Esophagus squamous epithelium (tissue), 5 donors: ENCODE measurements around the gene FIGN. TPM values are rescaled to one million over a fixed set of nuclear protein-coding genes. Genes with fewer than 3 reads are reported as not detected.

Experiments used
- DNase-seq: peaks from one replicate; lab custom pipeline; 2025; lab: John Stamatoyannopoulos, UW
- H3K27ac ChIP-seq, 4 donors: fragments of 200-600 bp; sonication (generic); one replicate each; pipeline ENCODE4 v1.5.1; 2016 to 2019; ENCODE audit warnings: mild to moderate bottlenecking in 1 of 4
- H3K27me3 ChIP-seq, 4 donors: fragments of 200-600 bp; sonication (generic); 1 replicate in 3 of 4; 2 replicates in 1 of 4; pipeline versions ENCODE4 v1.5.1 to v1.6.0; 2017 to 2021; ENCODE audit warnings: antibody characterized with exemption in 1 of 4
- H3K36me3 ChIP-seq, 3 donors: fragments of 200-600 bp; sonication (generic); one replicate each; pipeline ENCODE4 v1.5.1; 2016 to 2019
- H3K4me1 ChIP-seq, 3 donors: fragments of 200-600 bp; sonication (generic); one replicate each; pipeline ENCODE4 v1.5.1; 2017 to 2019
- H3K4me3 ChIP-seq, 4 donors: fragments of 200-600 bp; sonication (generic); 1 replicate in 3 of 4; 2 replicates in 1 of 4; pipeline ENCODE4 v1.5.1; 2016 to 2019; ENCODE audit warnings: mild to moderate bottlenecking in 2 of 4, moderate library complexity in 1 of 4
- H3K9me3 ChIP-seq, 3 donors: fragments of 200-600 bp; sonication (generic); one replicate each; pipeline ENCODE4 v1.5.1; 2016 to 2019
- POLR2A ChIP-seq, 4 donors: fragments of 450-650 bp; IDR thresholded peaks; one replicate each; pipeline ENCODE4 v1.6.1; 2017; ENCODE audit warnings: antibody characterized with exemption in 4 of 4, mild to moderate bottlenecking in 4 of 4, moderate library complexity in 3 of 4
- WGBS, 2 donors: methylation state at CpG; one replicate each; pipeline ENCODE4 v1.1.5; 2018; 5-methylcytosine and 5-hydroxymethylcytosine counted together
- intact Hi-C: fragments of 100-400 bp; cut with DNase I; formaldehyde crosslinking; loops from one replicate; pipeline ENCODE4 v1.15.0; 2022
- total RNA-seq, 4 donors: library from RNA; depleted of rRNA; stranded (reverse); fragments of >200 nt; gene quantifications; one replicate each; pipeline ENCODE4 v1.1.0, GENCODE V29; 2016
- TF ChIP-seq, protein P1 (sequence below), 6 experiments: fragments of 450-650 bp in 4 of 6; fragments of 200-600 bp in 2 of 6; sonication (generic) in 2 of 6; IDR thresholded peaks; one replicate each; pipeline ENCODE4 v1.5.1; 2016 to 2019; ENCODE audit warnings: antibody characterized with exemption in 6 of 6, mild to moderate bottlenecking in 4 of 6, moderate library complexity in 4 of 6
- donor health status: DM: yes; HTN: yes; CAD: no.

The FIGN gene
- total RNA-seq, 4 donors from 2014 or later: 0.38 to 2.1 (median 1.8) TPM

GRCh38 chr2:163625632-163626031 is 110.2 kb downstream of the FIGN start:
- TF ChIP-seq POLR2A (IDR thresholded peaks at IDR 0.05): no peak
- TF ChIP-seq, protein P1, sequence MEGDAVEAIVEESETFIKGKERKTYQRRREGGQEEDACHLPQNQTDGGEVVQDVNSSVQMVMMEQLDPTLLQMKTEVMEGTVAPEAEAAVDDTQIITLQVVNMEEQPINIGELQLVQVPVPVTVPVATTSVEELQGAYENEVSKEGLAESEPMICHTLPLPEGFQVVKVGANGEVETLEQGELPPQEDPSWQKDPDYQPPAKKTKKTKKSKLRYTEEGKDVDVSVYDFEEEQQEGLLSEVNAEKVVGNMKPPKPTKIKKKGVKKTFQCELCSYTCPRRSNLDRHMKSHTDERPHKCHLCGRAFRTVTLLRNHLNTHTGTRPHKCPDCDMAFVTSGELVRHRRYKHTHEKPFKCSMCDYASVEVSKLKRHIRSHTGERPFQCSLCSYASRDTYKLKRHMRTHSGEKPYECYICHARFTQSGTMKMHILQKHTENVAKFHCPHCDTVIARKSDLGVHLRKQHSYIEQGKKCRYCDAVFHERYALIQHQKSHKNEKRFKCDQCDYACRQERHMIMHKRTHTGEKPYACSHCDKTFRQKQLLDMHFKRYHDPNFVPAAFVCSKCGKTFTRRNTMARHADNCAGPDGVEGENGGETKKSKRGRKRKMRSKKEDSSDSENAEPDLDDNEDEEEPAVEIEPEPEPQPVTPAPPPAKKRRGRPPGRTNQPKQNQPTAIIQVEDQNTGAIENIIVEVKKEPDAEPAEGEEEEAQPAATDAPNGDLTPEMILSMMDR (IDR thresholded peaks at IDR 0.05): no peak
- intact Hi-C loops: no loop called here
- Histone ChIP-seq H3K9me3 (no peaks in the 10 kb centered on the region), H3K36me3 (no peaks in the 10 kb centered on the region), H3K4me1 (no peaks in the 10 kb centered on the region), H3K27ac (no peak overlapping the region), H3K4me3 (no peak overlapping the region), H3K27me3 (no peaks in the 10 kb centered on the region)
- 69 to 71% methylated on average over 1 of the region's 1 CpG for WGBS, 2 donors
- no peak for DNase-seq

DNA sequence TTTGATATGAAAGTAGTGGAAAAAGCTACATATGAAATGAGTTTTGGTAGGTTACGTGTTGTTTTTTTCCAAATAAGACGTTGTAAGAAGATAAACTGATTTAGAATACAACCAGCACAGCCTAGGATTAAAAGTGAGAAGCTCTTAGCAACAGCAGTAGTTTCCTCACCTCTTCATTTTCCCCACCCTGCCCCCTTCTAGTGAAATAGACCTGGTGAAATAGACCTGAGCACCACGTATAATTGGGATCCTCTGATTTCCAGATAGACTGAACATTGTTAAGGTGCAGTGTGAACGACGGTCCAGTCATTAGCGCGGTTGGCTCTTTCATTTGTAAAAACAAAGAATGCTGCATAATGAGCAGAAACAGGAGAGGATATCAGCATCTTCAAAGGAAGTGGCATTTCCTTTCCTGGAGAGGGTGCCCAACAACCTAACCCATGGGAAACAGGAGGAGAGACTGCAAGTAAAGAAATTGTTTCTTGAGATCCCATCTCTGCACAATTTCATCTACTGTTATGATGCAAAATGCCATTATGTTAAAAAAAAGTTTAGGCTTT is 114.3 kb downstream of the FIGN start:
- Histone ChIP-seq H3K9me3 (no peaks in the 10 kb centered on the region), H3K36me3 (no peaks in the 10 kb centered on the region), H3K4me1 (no peaks in the 10 kb centered on the region), H3K4me3 (no peak overlapping the region), H3K27ac (no peak overlapping the region), H3K27me3 (no peaks in the 10 kb centered on the region)
- DNase-seq: no peak
- no peak for TF ChIP-seq POLR2A (IDR thresholded peaks at IDR 0.05)
- TF ChIP-seq, protein P1 (IDR thresholded peaks at IDR 0.05): no peak
- 65 to 79% methylated on average over 7 of the region's 7 CpGs for WGBS, 2 donors
- intact Hi-C loops: no loop called here

DNA sequence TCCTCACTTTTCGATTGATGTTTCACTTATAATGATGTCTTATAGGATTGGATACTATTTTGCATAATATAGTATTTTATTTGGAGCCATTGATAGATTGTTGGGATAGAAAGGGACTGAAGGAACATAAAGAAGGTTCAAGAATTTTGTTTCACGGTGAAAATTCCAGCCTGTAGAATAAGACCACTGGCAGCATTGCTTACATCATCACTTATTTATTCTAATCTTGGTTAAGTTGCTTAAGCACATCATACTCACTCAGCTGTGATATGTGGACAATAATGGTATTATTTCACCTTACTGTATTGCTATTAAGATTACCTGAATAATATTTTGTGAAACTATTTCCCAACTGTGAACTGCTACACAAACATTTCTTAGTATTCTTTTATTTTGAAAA is 118.3 kb downstream of the FIGN start:
- DNase-seq: no peak
- Histone ChIP-seq H3K9me3 (no peaks in the 10 kb centered on the region), H3K27me3 (no peaks in the 10 kb centered on the region), H3K36me3 (no peaks in the 10 kb centered on the region), H3K4me1 (no peaks in the 10 kb centered on the region), H3K27ac (no peak overlapping the region), H3K4me3 (no peak overlapping the region)
- 76 to 93% methylated on average over 2 of the region's 2 CpGs for WGBS, 2 donors
- TF ChIP-seq POLR2A (IDR thresholded peaks at IDR 0.05): no peak
- TF ChIP-seq, protein P1 (IDR thresholded peaks at IDR 0.05): no peak
- intact Hi-C loops: no loop called here

GRCh38 chr2:163613266-163613731 is 122.5 kb downstream of the FIGN start:
- Histone ChIP-seq H3K4me1 (no peaks in the 10 kb centered on the region), H3K9me3 (no peaks in the 10 kb centered on the region), H3K4me3 (no peak overlapping the region), H3K27ac (no peak overlapping the region), H3K27me3 (no peaks in the 10 kb centered on the region), H3K36me3 (peaks cover 0 to 9% (median 0%) of the 10 kb centered on the region in 3 donors)
- intact Hi-C loops: no loop called here
- no peak for DNase-seq
- WGBS, 2 donors: 79 to 89% methylated on average over 3 of the region's 3 CpGs
- TF ChIP-seq, protein P1 (IDR thresholded peaks at IDR 0.05): no peak
- TF ChIP-seq POLR2A (IDR thresholded peaks at IDR 0.05): no peak

DNA sequence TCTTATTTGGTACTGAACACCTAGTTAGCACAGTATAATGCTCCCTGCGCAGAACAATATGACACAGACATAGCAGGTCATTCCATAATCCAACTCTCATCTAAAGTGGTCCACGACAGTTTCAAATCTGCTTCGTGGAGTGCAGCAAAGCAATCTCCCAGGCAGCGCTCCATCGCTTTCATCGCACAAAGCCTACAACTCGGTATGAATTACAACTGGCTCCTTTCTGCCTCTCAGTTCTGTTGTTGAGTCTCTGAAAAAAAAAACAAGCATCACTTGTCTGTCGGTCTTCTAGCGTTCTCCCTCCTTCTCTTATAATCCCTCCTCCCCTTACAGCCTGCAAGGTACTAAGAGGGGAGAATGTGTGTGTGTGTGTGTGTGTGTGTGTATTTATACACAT is 123.5 kb downstream of the FIGN start:
- no peaks in the 10 kb centered on the region for H3K4me1 ChIP-seq
- 83 to 89% methylated on average over 9 of the region's 9 CpGs for WGBS, 2 donors
- H3K27me3 ChIP-seq: no peaks in the 10 kb centered on the region
- no peak overlapping the region for H3K4me3 ChIP-seq
- peaks cover 0 to 9% (median 0%) of the 10 kb centered on the region in 3 donors for H3K36me3 ChIP-seq
- no peaks in the 10 kb centered on the region for H3K9me3 ChIP-seq
- TF ChIP-seq POLR2A (IDR thresholded peaks at IDR 0.05): no peak
- TF ChIP-seq, protein P1 (IDR thresholded peaks at IDR 0.05): no peak
- intact Hi-C loops: no loop called here
- no peak for DNase-seq
- H3K27ac ChIP-seq: no peak overlapping the region
